H1 (cell line): ENCODE measurements around the gene CAPN13. TPM values are rescaled to one million over a fixed set of nuclear protein-coding genes. Genes with fewer than 3 reads are reported as not detected.

ENCODE experiments used
- CTCF ChIA-PET: fragments of 300-600 bp; sonication (Branson Sonifier 250); formaldehyde crosslinking; loops from one replicate; lab custom pipeline; 2021; ENCODE audit not compliant: partially characterized antibody; lab: Charles Lee
- POLR2A ChIA-PET: fragments of 300-600 bp; sonication (Branson Sonifier 250); formaldehyde crosslinking; loops from one replicate; lab custom pipeline; 2021; ENCODE audit warnings: inconsistent platforms; ENCODE audit not compliant: partially characterized antibody; lab: Charles Lee
- DNase-seq, 2 experiments: peaks; one replicate each; pipeline versions ENCODE4 v3.0.0 to v3.0.0-alpha.2; 2010 to 2022; ENCODE audit warnings: low spot score in 2 of 2, low read depth in 1 of 2, mixed read lengths in 1 of 2
- FAIRE-seq: peaks from 2 replicates; lab custom pipeline; 2011; peaks lifted over from hg19 to GRCh38; lab: Jason Lieb, UNC
- H2AFZ ChIP-seq: 2 replicates; pipeline ENCODE4 v1.8.1; 2012; ENCODE audit warnings: low read length, inconsistent platforms
- H2AK5ac ChIP-seq: 2 replicates; pipeline ENCODE4 v1.6.1; 2013; ENCODE audit warnings: low read depth, low read length
- H2BK120ac ChIP-seq: replicated peaks from 2 replicates; pipeline ENCODE3; 2013; ENCODE audit warnings: low read depth, low read length, inconsistent platforms
- H2BK12ac ChIP-seq: 2 replicates; pipeline ENCODE4 v1.6.1; 2013; ENCODE audit warnings: low read depth, low read length
- H2BK15ac ChIP-seq: 2 replicates; pipeline ENCODE4 v1.6.1; 2013; ENCODE audit warnings: low read length
- H2BK20ac ChIP-seq: 2 replicates; pipeline ENCODE4 v1.6.1; 2013; ENCODE audit warnings: low read length
- H2BK5ac ChIP-seq: 2 replicates; pipeline ENCODE4 v1.6.1; 2013; ENCODE audit warnings: low read depth, low read length
- H3K14ac ChIP-seq: 2 replicates; pipeline ENCODE4 v1.6.1; 2013; ENCODE audit warnings: inconsistent platforms; ENCODE audit not compliant: insufficient read length
- H3K18ac ChIP-seq: 2 replicates; pipeline ENCODE4 v1.6.1; 2013; ENCODE audit warnings: low read length; ENCODE audit errors: extremely low read depth
- H3K23ac ChIP-seq: 2 replicates; pipeline ENCODE4 v1.6.1; 2013; ENCODE audit warnings: inconsistent platforms; ENCODE audit not compliant: insufficient read length
- H3K23me2 ChIP-seq: 2 replicates; pipeline ENCODE4 v1.6.1; 2013; ENCODE audit warnings: low read depth, low read length
- H3K27ac ChIP-seq: 2 replicates; pipeline ENCODE4 v1.6.1; 2011; ENCODE audit warnings: low read depth, low read length, inconsistent platforms
- H3K27me3 ChIP-seq, 4 experiments: replicated peaks in 1 of 4; 1 replicate in 1 of 4; 2 replicates in 3 of 4; pipeline versions ENCODE4 v1.6.1 to v1.8.1; 2011 to 2013; ENCODE audit warnings: low read length in 3 of 4, mild to moderate bottlenecking in 3 of 4, inconsistent platforms in 2 of 4, mixed read lengths in 2 of 4, moderate library complexity in 1 of 4; ENCODE audit not compliant: control insufficient read depth in 3 of 4, insufficient read depth in 3 of 4; ENCODE audit errors: extremely low read depth in 1 of 4
- H3K36me3 ChIP-seq, 4 experiments: 2 replicates each; pipeline versions ENCODE4 v1.6.1 to v1.8.1; 2011 to 2013; ENCODE audit warnings: mild to moderate bottlenecking in 4 of 4, low read length in 3 of 4, moderate library complexity in 2 of 4, control low read depth in 1 of 4, inconsistent platforms in 1 of 4; ENCODE audit not compliant: insufficient read depth in 4 of 4, control insufficient read depth in 2 of 4
- H3K4ac ChIP-seq: replicated peaks from 2 replicates; pipeline ENCODE3; 2013; ENCODE audit warnings: low read length, low read depth, mixed read lengths, inconsistent platforms; ENCODE audit not compliant: insufficient read length
- H3K4me1 ChIP-seq, 4 experiments: replicated peaks in 1 of 4; 1 replicate in 1 of 4; 2 replicates in 3 of 4; pipeline versions ENCODE4 v1.6.1 to v1.8.1; 2011 to 2013; ENCODE audit warnings: low read length in 3 of 4, inconsistent platforms in 2 of 4, mixed read lengths in 1 of 4; ENCODE audit not compliant: insufficient read depth in 4 of 4, control insufficient read depth in 3 of 4
- H3K4me2 ChIP-seq, 2 experiments: 2 replicates each; pipeline versions ENCODE4 v1.6.1 to v1.8.1; 2011 to 2013; ENCODE audit warnings: low read depth in 2 of 2, low read length in 2 of 2, control low read depth in 1 of 2, inconsistent platforms in 1 of 2, mild to moderate bottlenecking in 1 of 2; ENCODE audit not compliant: insufficient read depth in 1 of 2
- H3K4me3 ChIP-seq, 4 experiments: fragments of 200-600, 300-600 bp in 1 of 4; sonication (generic), shearing (Covaris generic), sonication (Bioruptor Twin) in 1 of 4; 2 replicates each; pipeline versions ENCODE4 v1.5.1 to v1.8.1; 2011 to 2016; ENCODE audit warnings: low read length in 4 of 4, low read depth in 3 of 4, control low read depth in 2 of 4, inconsistent platforms in 2 of 4, mild to moderate bottlenecking in 2 of 4, mixed read lengths in 1 of 4, moderate library complexity in 1 of 4; ENCODE audit not compliant: insufficient read depth in 2 of 4; ENCODE audit errors: extremely low read depth in 1 of 4
- H3K56ac ChIP-seq: replicated peaks from 2 replicates; pipeline ENCODE3; 2013; ENCODE audit warnings: low read depth, mild to moderate bottlenecking, mixed read lengths, low read length, inconsistent platforms; ENCODE audit not compliant: insufficient read length
- H3K79me1 ChIP-seq: 2 replicates; pipeline ENCODE4 v1.6.1; 2013; ENCODE audit warnings: low read depth, low read length, control low read depth
- H3K79me2 ChIP-seq, 2 experiments: 2 replicates each; pipeline versions ENCODE4 v1.6.1 to v1.8.1; 2012 to 2013; ENCODE audit warnings: low read length in 2 of 2, mild to moderate bottlenecking in 2 of 2, inconsistent platforms in 1 of 2; ENCODE audit not compliant: insufficient read depth in 2 of 2, control insufficient read depth in 1 of 2
- H3K9ac ChIP-seq, 4 experiments: replicated peaks in 1 of 4; 1 replicate in 1 of 4; 2 replicates in 3 of 4; pipeline versions ENCODE4 v1.6.1 to v1.8.1; 2011 to 2013; ENCODE audit warnings: low read depth in 3 of 4, low read length in 3 of 4, control low read depth in 2 of 4, mild to moderate bottlenecking in 2 of 4, moderate library complexity in 2 of 4, inconsistent platforms in 1 of 4; ENCODE audit errors: extremely low read depth in 1 of 4
- H3K9me3 ChIP-seq, 2 experiments: 2 replicates each; pipeline versions ENCODE4 v1.6.1 to v1.8.1; 2012 to 2013; ENCODE audit warnings: mild to moderate bottlenecking in 2 of 2, moderate library complexity in 2 of 2, control low read depth in 1 of 2, inconsistent platforms in 1 of 2, low read depth in 1 of 2, low read length in 1 of 2, mixed read lengths in 1 of 2; ENCODE audit not compliant: insufficient read depth in 2 of 2
- H4K20me1 ChIP-seq, 2 experiments: replicated peaks in 1 of 2; 2 replicates each; pipeline versions ENCODE3 to v1.8.1; 2011 to 2013; ENCODE audit warnings: inconsistent platforms in 2 of 2, low read length in 2 of 2, mild to moderate bottlenecking in 1 of 2; ENCODE audit not compliant: insufficient read depth in 2 of 2, control insufficient read depth in 1 of 2
- H4K5ac ChIP-seq: 2 replicates; pipeline ENCODE4 v1.6.1; 2013; ENCODE audit warnings: low read length, low read depth, mixed read lengths, inconsistent platforms; ENCODE audit not compliant: insufficient read length
- H4K8ac ChIP-seq: 2 replicates; pipeline ENCODE4 v1.8.0; 2013; ENCODE audit warnings: mild to moderate bottlenecking, moderate library complexity, low read length, inconsistent platforms; ENCODE audit not compliant: insufficient read depth; ENCODE audit errors: extremely low read depth
- H4K91ac ChIP-seq: replicated peaks from 2 replicates; pipeline ENCODE3; 2013; ENCODE audit warnings: low read length, mixed read lengths, inconsistent platforms; ENCODE audit not compliant: insufficient read length
- ATF3 ChIP-seq: IDR thresholded peaks from 2 replicates; pipeline ENCODE4 v1.6.1; 2011; ENCODE audit warnings: low read depth, mild to moderate bottlenecking, low read length; ENCODE audit not compliant: insufficient read depth
- CEBPB ChIP-seq: IDR thresholded peaks from 2 replicates; pipeline ENCODE4 v1.6.1; 2012; ENCODE audit warnings: low read depth, low read length
- JUN ChIP-seq: IDR thresholded peaks from 2 replicates; pipeline ENCODE4 v1.6.1; 2011; ENCODE audit warnings: low read depth, mild to moderate bottlenecking, improper control_type of control experiment, low read length
- KDM1A ChIP-seq: fragments of 200-600, 300-600 bp; sonication (generic); IDR thresholded peaks from 2 replicates; pipeline ENCODE4 v1.7.1; 2016; ENCODE audit warnings: mild to moderate bottlenecking, low read length, borderline replicate concordance
- NANOG ChIP-seq: IDR thresholded peaks from 2 replicates; pipeline ENCODE4 v1.6.1; 2011; ENCODE audit warnings: low read length, low read depth, mild to moderate bottlenecking, inconsistent platforms; ENCODE audit not compliant: insufficient read depth, poor library complexity, severe bottlenecking
- POLR2A ChIP-seq, 2 experiments: IDR thresholded peaks; 1 replicate in 1 of 2; 2 replicates in 1 of 2; pipeline ENCODE4 v1.6.1; 2011; ENCODE audit warnings: low read depth in 2 of 2, low read length in 2 of 2, mild to moderate bottlenecking in 2 of 2; ENCODE audit errors: control extremely low read depth in 1 of 2
- RBBP5 ChIP-seq: IDR thresholded peaks from 2 replicates; pipeline ENCODE4 v1.7.1; 2012; ENCODE audit warnings: low read depth, mild to moderate bottlenecking, inconsistent platforms, low read length, moderate library complexity, borderline replicate concordance
- SP4 ChIP-seq: IDR thresholded peaks from 2 replicates; pipeline ENCODE4 v1.6.1; 2012; ENCODE audit warnings: low read length, inconsistent platforms
- SUZ12 ChIP-seq: fragments of 200-600 bp; sonication (generic); IDR thresholded peaks from 2 replicates; pipeline ENCODE4 v1.6.1; 2012; ENCODE audit warnings: mild to moderate bottlenecking, inconsistent platforms, low read length, moderate library complexity, mixed read lengths
- TAF7 ChIP-seq: optimal IDR thresholded peaks from 2 replicates; pipeline ENCODE3; 2011; ENCODE audit warnings: low read depth, mild to moderate bottlenecking, inconsistent platforms, low read length, moderate library complexity, borderline replicate concordance
- TCF12 ChIP-seq: IDR thresholded peaks from 2 replicates; pipeline ENCODE4 v1.6.1; 2011; ENCODE audit warnings: low read depth, mild to moderate bottlenecking, low read length
- TEAD4 ChIP-seq: IDR thresholded peaks from 2 replicates; pipeline ENCODE4 v1.6.1; 2012; ENCODE audit warnings: low read depth, low read length, inconsistent platforms, mixed read lengths
- YY1 ChIP-seq: IDR thresholded peaks from 2 replicates; pipeline ENCODE4 v1.6.1; 2011; ENCODE audit warnings: low read depth, mild to moderate bottlenecking, low read length
- WGBS, 2 experiments: shearing (Covaris generic) in 1 of 2; methylation state at CpG; one replicate each; pipeline versions ENCODE4 v1.1.6 to v1.1.7; 2013 to 2015; ENCODE audit warnings: low lambda C conversion rate in 2 of 2, mixed read lengths in 2 of 2, inconsistent platforms in 1 of 2, low coverage in 1 of 2, missing lambda C conversion rate in 1 of 2; ENCODE audit not compliant: insufficient replicate concordance in 2 of 2, insufficient coverage in 1 of 2, insufficient read length in 1 of 2; ENCODE audit errors: extremely low coverage in 1 of 2, missing lambda C conversion rate in 1 of 2; 5-methylcytosine and 5-hydroxymethylcytosine counted together
- polyA plus RNA-seq, 7 experiments: library from polyadenylated mRNA; depleted of rRNA in 3 of 7; stranded (reverse) in 5 of 7; unstranded in 2 of 7; fragments of >200 nt in 5 of 7; fragments of 200-250 nt in 2 of 7; gene quantifications; 1 replicate in 5 of 7; 2 replicates in 1 of 7; 4 replicates in 1 of 7; pipeline versions ENCODE4 v1.2.1 to v1.2.3, GENCODE V29; 2011 to 2013; ENCODE audit warnings: missing spikeins in 2 of 7, mixed read lengths in 2 of 7
- total RNA-seq: library from RNA; stranded (reverse); fragmentation: NEBNext Ultra II Directional; extraction: Animal tissue kit (Norgen Biotek cat#: 25700); gene quantifications from 2 replicates; pipeline ENCODE4 v1.2.1, GENCODE V29; 2021

CAPN13 gene
- total and polyA plus RNA-seq, 2 of the 8 experiments (the other 6 are each of a cell fraction or from before 2014, with no cell fraction given): 2.4 TPM

DNA sequence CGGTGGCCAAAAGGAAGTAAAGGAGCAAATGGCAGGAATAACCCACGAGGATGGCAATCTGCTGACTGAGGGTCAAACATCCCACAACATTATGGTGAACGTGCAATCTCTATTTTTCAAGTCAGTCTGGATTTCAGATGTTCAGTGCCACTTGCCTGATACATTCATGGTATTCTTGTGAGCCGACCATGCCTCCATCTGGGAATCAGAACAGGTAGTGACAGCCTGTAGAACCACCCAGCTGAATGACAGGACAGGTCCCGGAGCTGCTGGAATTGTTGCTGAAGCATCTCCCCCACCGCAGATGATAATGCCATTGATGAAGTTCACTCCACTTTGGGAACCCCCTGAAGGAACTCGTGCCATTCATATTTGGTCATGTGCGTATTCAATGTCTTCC lies 123.2 kb downstream of the CAPN13 start:
- H3K23me2 ChIP-seq: no peaks in the 10 kb centered on the region
- H3K18ac ChIP-seq: no peak overlapping the region
- 87% methylated on average over 8 of the region's 8 CpGs; no CpG with 5 or more reads in 1 of the 2 experiments for WGBS, 2 experiments
- H2BK5ac ChIP-seq: no peak overlapping the region
- H2BK15ac ChIP-seq: no peak overlapping the region
- ChIA-PET POLR2A (no interaction called here), CTCF (no interaction called here)
- no peaks in the 10 kb centered on the region for H3K79me2 ChIP-seq
- H3K27ac ChIP-seq: no peak overlapping the region
- no peak overlapping the region for H4K5ac ChIP-seq
- TF ChIP-seq RBBP5 (no peak), TEAD4 (no peak), POLR2A (IDR thresholded peaks at IDR 0.05; ENCODE audit: control extremely low read depth in 1 of 2, low read depth in 2 of 2, low read length in 2 of 2) (no peak), TCF12 (no peak), NANOG (no peak), TAF7 (no peak), ATF3 (no peak), SP4 (no peak), SUZ12 (no peak), JUN (no peak), YY1 (no peak), CEBPB (no peak), KDM1A (no peak)
- H4K8ac ChIP-seq: no peak overlapping the region
- FAIRE-seq: no peak
- DNase-seq: peak in 1 of 2 experiments; percentile 13
- H4K91ac ChIP-seq: no peak overlapping the region
- no peak overlapping the region for H3K56ac ChIP-seq
- H2BK12ac ChIP-seq: no peak overlapping the region
- no peak overlapping the region for H3K4me3 ChIP-seq
- H3K14ac ChIP-seq: no peak overlapping the region
- no peaks in the 10 kb centered on the region; the same call in 1 of the 2 replicates for H3K79me1 ChIP-seq
- no peak overlapping the region for H2BK20ac ChIP-seq
- H3K23ac ChIP-seq: no peak overlapping the region
- H2AK5ac ChIP-seq: no peak overlapping the region
- no peaks in the 10 kb centered on the region for H4K20me1 ChIP-seq
- H3K9me3 ChIP-seq: no peaks in the 10 kb centered on the region
- H3K4me1 ChIP-seq: no peaks in the 10 kb centered on the region
- no peak overlapping the region for H3K9ac ChIP-seq
- no peak overlapping the region for H2AFZ ChIP-seq
- no peaks in the 10 kb centered on the region for H3K36me3 ChIP-seq
- no peak overlapping the region for H3K4me2 ChIP-seq
- H2BK120ac ChIP-seq: no peak overlapping the region
- H3K4ac ChIP-seq: no peak overlapping the region
- no peaks in the 10 kb centered on the region for H3K27me3 ChIP-seq
